Measurements from ENCODE around the gene NKAIN4. TPM values are rescaled to one million over a fixed set of nuclear protein-coding genes. Genes with fewer than 3 reads are reported as not detected.

NKAIN4 gene
- total RNA-seq, 1 donor from 2014 or later: not detected

DNA sequence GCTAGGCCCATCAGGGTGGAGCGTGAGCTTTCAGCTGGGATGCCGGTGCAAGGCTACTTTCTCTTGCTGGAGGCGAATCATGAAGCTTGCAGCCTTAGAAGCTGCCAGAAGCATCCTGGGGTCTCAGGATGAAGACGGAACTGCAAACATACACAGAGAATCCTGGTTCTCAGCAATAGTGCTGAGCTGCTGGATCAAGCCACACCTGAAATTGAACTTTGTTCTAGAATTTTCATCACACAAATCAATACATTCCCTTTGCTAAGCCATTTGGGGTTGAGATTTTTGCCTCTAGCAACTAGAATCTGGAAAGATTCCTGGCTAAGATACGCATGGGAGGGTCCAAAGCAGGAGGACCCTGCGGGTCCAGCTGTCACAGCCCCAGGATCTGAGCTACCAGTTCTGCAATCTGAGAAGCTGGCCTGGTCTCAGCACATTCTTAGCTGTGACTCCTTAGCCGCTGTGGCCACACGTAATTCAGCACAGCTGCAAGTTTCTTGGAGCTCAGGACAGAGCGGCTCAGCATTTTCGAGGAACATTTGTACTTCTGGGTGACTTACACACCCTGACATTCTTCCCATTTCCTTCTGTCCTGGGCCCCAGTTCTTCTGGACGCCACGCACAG, 11.7 kb upstream of the NKAIN4 start:
- DNase-seq (no peak), ATAC-seq (no peak)
- Histone ChIP-seq H3K27me3 (peaks cover 36% of the 10 kb centered on the region), H3K4me1 (no peaks in the 10 kb centered on the region), H3K36me3 (no peaks in the 10 kb centered on the region), H3K4me3 (no peak overlapping the region), H3K27ac (no peak overlapping the region), H3K9me3 (no peaks in the 10 kb centered on the region)
- TF ChIP-seq CTCF (IDR thresholded peaks at IDR 0.05): no peak
- intact Hi-C loops (cut with DNase I): no loop called here

- no peaks in the 10 kb centered on the region for H3K4me1 ChIP-seq
- H3K36me3 ChIP-seq: no peaks in the 10 kb centered on the region
- intact Hi-C loops (cut with DNase I): no loop called here
- TF ChIP-seq CTCF (IDR thresholded peaks at IDR 0.05): no peak
- DNase-seq (no peak), ATAC-seq (no peak)
- no peak overlapping the region for H3K4me3 ChIP-seq
- no peak overlapping the region for H3K27ac ChIP-seq
- H3K9me3 ChIP-seq: no peaks in the 10 kb centered on the region
- peaks cover 49% of the 10 kb centered on the region for H3K27me3 ChIP-seq
These were observed 10.3 kb upstream of the NKAIN4 start for GRCh38 chr20:63264519-63264918.

GRCh38 chr20:63264000-63264399, 9.7 kb upstream of the NKAIN4 start:
- no peak overlapping the region for H3K4me3 ChIP-seq
- TF ChIP-seq CTCF (IDR thresholded peaks at IDR 0.05): no peak
- no peak overlapping the region for H3K27ac ChIP-seq
- no peaks in the 10 kb centered on the region for H3K9me3 ChIP-seq
- intact Hi-C loops (cut with DNase I): no loop called here
- H3K36me3 ChIP-seq: no peaks in the 10 kb centered on the region
- no peaks in the 10 kb centered on the region for H3K4me1 ChIP-seq
- no peak for ATAC-seq
- H3K27me3 ChIP-seq: peaks cover 54% of the 10 kb centered on the region
- DNase-seq: no peak

GRCh38 chr20:63262836-63263235, 8.6 kb upstream of the NKAIN4 start:
- TF ChIP-seq CTCF (IDR thresholded peaks at IDR 0.05): no peak
- peak; percentile 24 for ATAC-seq
- no peak for DNase-seq
- no peaks in the 10 kb centered on the region for H3K9me3 ChIP-seq
- H3K4me3 ChIP-seq: no peak overlapping the region
- H3K27ac ChIP-seq: no peak overlapping the region
- H3K27me3 ChIP-seq: peaks cover 64% of the 10 kb centered on the region
- no peaks in the 10 kb centered on the region for H3K4me1 ChIP-seq
- intact Hi-C loops (cut with DNase I): no loop called here
- no peaks in the 10 kb centered on the region for H3K36me3 ChIP-seq

GRCh38 chr20:63261795-63262528, 7.7 kb upstream of the NKAIN4 start:
- TF ChIP-seq CTCF (IDR thresholded peaks at IDR 0.05): no peak
- Histone ChIP-seq H3K9me3 (no peaks in the 10 kb centered on the region), H3K27me3 (peaks cover 59% of the 10 kb centered on the region), H3K36me3 (no peaks in the 10 kb centered on the region), H3K4me1 (no peaks in the 10 kb centered on the region), H3K4me3 (no peak overlapping the region), H3K27ac (no peak overlapping the region)
- DNase-seq (no peak), ATAC-seq (no peak)
- intact Hi-C loops (cut with DNase I): no loop called here
